Measurements from ENCODE around the gene HAAO. TPM values are rescaled to one million over a fixed set of nuclear protein-coding genes. Genes with fewer than 3 reads are reported as not detected.
"Not testable (repeated sequence)": the region's sequence is repeated elsewhere in the genome, so short reads cannot be mapped to it uniquely, and the experiment has no call there.

Gene HAAO
- polyA plus RNA-seq, 3 donors: 10.5 to 29.6 (median 15.0) TPM

- H3K27me3 ChIP-seq (ENCODE audit: control insufficient read depth in 2 of 2, insufficient read depth in 2 of 2, low read length in 2 of 2): no peaks in the 10 kb centered on the region
- intact Hi-C loops (cut with micrococcal nuclease): loop anchor here in 1 of 2 donors (10.0 kb wide), 1 partner anchor 101 kb away; no protein-coding TSS in a partner anchor
- Mint-ChIP-seq H3K4me1 (peaks cover 12% of the 10 kb centered on the region), H3K27ac (no peak overlapping the region), H3K27me3 (ENCODE audit: low read depth in 3 of 3) (no peaks in the 10 kb centered on the region), H3K36me3 (no peaks in the 10 kb centered on the region), H3K4me3 (no peak overlapping the region), H3K9me3 (peaks cover 0 to 10% (median 0%) of the 10 kb centered on the region in 7 donors)
- H3K4me2 ChIP-seq (replicated peaks; ENCODE audit: extremely low read depth, low read length, poor library complexity, severe bottlenecking): no peak overlapping the region
- no peak for TF ChIP-seq CTCF (IDR thresholded peaks at IDR 0.05)
- H3K27ac ChIP-seq (ENCODE audit: low read depth in 1 of 2, low read length in 2 of 2): no peak overlapping the region
- peaks cover 13 to 19% of the 10 kb centered on the region in 2 donors for H3K4me1 ChIP-seq (ENCODE audit: control insufficient read depth in 1 of 2, insufficient read depth in 2 of 2, low read length in 2 of 2)
- no peaks in the 10 kb centered on the region for H4K20me1 ChIP-seq (ENCODE audit: insufficient read depth, low read length)
- H2AFZ ChIP-seq (ENCODE audit: insufficient read depth, low read depth, low read length, poor library complexity, severe bottlenecking): no peak overlapping the region
- no peaks in the 10 kb centered on the region for H3K79me2 ChIP-seq (ENCODE audit: insufficient read depth, low read length)
- no peak for DNase-seq
- H3K4me3 ChIP-seq (replicated peaks in 1 of 3; ENCODE audit: low read depth in 2 of 3, low read length in 3 of 3): no peak overlapping the region
- H3K9ac ChIP-seq (ENCODE audit: insufficient read depth, low read length, poor library complexity, severe bottlenecking): no peak overlapping the region
- H3K9me3 ChIP-seq (replicated peaks in 1 of 2; ENCODE audit: control insufficient read depth in 1 of 2, insufficient read depth in 1 of 2, low read length in 2 of 2): no peaks in the 10 kb centered on the region
- WGBS (ENCODE audit: insufficient coverage): 99% methylated on average over 7 of the region's 7 CpGs
- no peaks in the 10 kb centered on the region for H3K36me3 ChIP-seq (replicated peaks in 1 of 2; ENCODE audit: control insufficient read depth in 1 of 2, insufficient read depth in 2 of 2, low read length in 2 of 2)
Observed at GRCh38 chr2:42834161-42834560, 41.8 kb upstream of the HAAO start.

- Histone ChIP-seq H3K4me3 (replicated peaks in 1 of 3; ENCODE audit: low read depth in 2 of 3, low read length in 3 of 3) (no peak overlapping the region), H3K27ac (ENCODE audit: low read depth in 1 of 2, low read length in 2 of 2) (no peak overlapping the region), H3K9me3 (replicated peaks in 1 of 2; ENCODE audit: control insufficient read depth in 1 of 2, insufficient read depth in 1 of 2, low read length in 2 of 2) (no peaks in the 10 kb centered on the region), H3K4me1 (ENCODE audit: control insufficient read depth in 1 of 2, insufficient read depth in 2 of 2, low read length in 2 of 2) (peaks cover 20 to 28% of the 10 kb centered on the region in 2 donors), H3K9ac (ENCODE audit: insufficient read depth, low read length, poor library complexity, severe bottlenecking) (no peak overlapping the region), H4K20me1 (ENCODE audit: insufficient read depth, low read length) (no peaks in the 10 kb centered on the region), H3K4me2 (replicated peaks; ENCODE audit: extremely low read depth, low read length, poor library complexity, severe bottlenecking) (no peak overlapping the region), H3K79me2 (ENCODE audit: insufficient read depth, low read length) (no peaks in the 10 kb centered on the region), H3K27me3 (ENCODE audit: control insufficient read depth in 2 of 2, insufficient read depth in 2 of 2, low read length in 2 of 2) (no peaks in the 10 kb centered on the region), H3K36me3 (replicated peaks in 1 of 2; ENCODE audit: control insufficient read depth in 1 of 2, insufficient read depth in 2 of 2, low read length in 2 of 2) (no peaks in the 10 kb centered on the region), H2AFZ (ENCODE audit: insufficient read depth, low read depth, low read length, poor library complexity, severe bottlenecking) (no peak overlapping the region)
- WGBS (ENCODE audit: insufficient coverage): 100% methylated on average over 2 of the region's 6 CpGs
- TF ChIP-seq CTCF (IDR thresholded peaks at IDR 0.05): no peak
- Mint-ChIP-seq H3K27me3 (ENCODE audit: low read depth in 3 of 3) (peaks cover 0 to 6% (median 0%) of the 10 kb centered on the region in 3 donors), H3K36me3 (no peaks in the 10 kb centered on the region), H3K27ac (peak overlapping the region in 1 of 7 donors; percentile 36), H3K9me3 (peaks cover 0 to 9% (median 0%) of the 10 kb centered on the region in 7 donors), H3K4me3 (no peak overlapping the region), H3K4me1 (peaks cover 23% of the 10 kb centered on the region)
- no peak for DNase-seq
- intact Hi-C loops (cut with micrococcal nuclease): loop anchor here in 1 of 2 donors (10.0 kb wide), 1 partner anchor 103 kb away; no protein-coding TSS in a partner anchor
Observed at GRCh38 chr2:42832289-42832634, 39.9 kb upstream of the HAAO start.

- not testable (repeated sequence) for DNase-seq; H3K27ac ChIP-seq (ENCODE audit: low read depth in 1 of 2, low read length in 2 of 2); H3K4me3 ChIP-seq (replicated peaks in 1 of 3; ENCODE audit: low read depth in 2 of 3, low read length in 3 of 3); H2AFZ ChIP-seq (ENCODE audit: insufficient read depth, low read depth, low read length, poor library complexity, severe bottlenecking); H3K36me3 ChIP-seq (replicated peaks in 1 of 2; ENCODE audit: control insufficient read depth in 1 of 2, insufficient read depth in 2 of 2, low read length in 2 of 2); H3K79me2 ChIP-seq (ENCODE audit: insufficient read depth, low read length); H3K9me3 ChIP-seq (replicated peaks in 1 of 2; ENCODE audit: control insufficient read depth in 1 of 2, insufficient read depth in 1 of 2, low read length in 2 of 2); H3K9ac ChIP-seq (ENCODE audit: insufficient read depth, low read length, poor library complexity, severe bottlenecking); H4K20me1 ChIP-seq (ENCODE audit: insufficient read depth, low read length); H3K4me2 ChIP-seq (replicated peaks; ENCODE audit: extremely low read depth, low read length, poor library complexity, severe bottlenecking); H3K4me3 Mint-ChIP-seq; H3K27me3 ChIP-seq (ENCODE audit: control insufficient read depth in 2 of 2, insufficient read depth in 2 of 2, low read length in 2 of 2); H3K36me3 Mint-ChIP-seq; H3K9me3 Mint-ChIP-seq; H3K27me3 Mint-ChIP-seq (ENCODE audit: low read depth in 3 of 3)
- WGBS (ENCODE audit: insufficient coverage): 91% methylated on average over 19 of the region's 26 CpGs
- intact Hi-C loops (cut with micrococcal nuclease): loop anchor here in 1 of 2 donors (10.0 kb wide), 1 partner anchor 103 kb away; no protein-coding TSS in a partner anchor
- peaks cover 20 to 23% of the 10 kb centered on the region in 2 donors for H3K4me1 ChIP-seq (ENCODE audit: control insufficient read depth in 1 of 2, insufficient read depth in 2 of 2, low read length in 2 of 2)
- Mint-ChIP-seq H3K4me1 (peaks cover 23% of the 10 kb centered on the region), H3K27ac (peak overlapping the region in 1 of 7 donors; percentile 36)
Observed at GRCh38 chr2:42831575-42832288, 39.3 kb upstream of the HAAO start.

Data from CD14-positive monocyte (primary cell).